Neuronal stem cell (in vitro differentiated cells): ENCODE measurements around the gene C4orf54.

Experiments used
- DNase-seq: peaks from one replicate; pipeline ENCODE4 v3.0.0-alpha.2; 2013; ENCODE audit warnings: low spot score
- H2AFZ ChIP-seq: one replicate; pipeline ENCODE4 v1.6.1; 2013; ENCODE audit warnings: mild to moderate bottlenecking, low read length, inconsistent platforms
- H2AK5ac ChIP-seq: 2 replicates; pipeline ENCODE4 v1.6.1; 2013; ENCODE audit warnings: low read depth, mild to moderate bottlenecking, inconsistent platforms, low read length, moderate library complexity, mixed read lengths
- H2BK120ac ChIP-seq: 2 replicates; pipeline ENCODE4 v1.6.1; 2013; ENCODE audit warnings: low read depth, mild to moderate bottlenecking, inconsistent platforms, low read length, moderate library complexity, mixed read lengths
- H2BK12ac ChIP-seq: one replicate; pipeline ENCODE4 v1.6.1; 2013; ENCODE audit warnings: low read length, inconsistent platforms
- H2BK15ac ChIP-seq: 2 replicates; pipeline ENCODE4 v1.6.1; 2013; ENCODE audit warnings: mild to moderate bottlenecking, low read length, inconsistent platforms, mixed read lengths
- H2BK5ac ChIP-seq: one replicate; pipeline ENCODE4 v1.6.1; 2013; ENCODE audit warnings: inconsistent platforms, mild to moderate bottlenecking, low read length, moderate library complexity
- H3K14ac ChIP-seq: one replicate; pipeline ENCODE4 v1.6.1; 2013; ENCODE audit warnings: low read length, inconsistent platforms
- H3K18ac ChIP-seq: 2 replicates; pipeline ENCODE4 v1.6.1; 2013; ENCODE audit warnings: low read length, inconsistent platforms
- H3K23ac ChIP-seq: 2 replicates; pipeline ENCODE4 v1.6.1; 2013; ENCODE audit warnings: low read depth, mild to moderate bottlenecking, mixed read lengths, low read length, inconsistent platforms; ENCODE audit not compliant: poor library complexity
- H3K27ac ChIP-seq: replicated peaks from 3 replicates; pipeline ENCODE4 v1.5.1; 2013; ENCODE audit warnings: low read length, inconsistent platforms
- H3K27me3 ChIP-seq, 3 experiments: 2 replicates each; pipeline ENCODE4 v1.6.1; 2013; ENCODE audit warnings: low read length in 3 of 3, mild to moderate bottlenecking in 2 of 3, inconsistent platforms in 1 of 3, low read depth in 1 of 3, mixed read lengths in 1 of 3, moderate library complexity in 1 of 3; ENCODE audit not compliant: control insufficient read depth in 3 of 3, insufficient read depth in 3 of 3
- H3K36me3 ChIP-seq, 2 donors: replicated peaks in 1 of 2; 2 replicates each; pipeline ENCODE4 v1.6.1; 2013; ENCODE audit warnings: low read length in 2 of 2; ENCODE audit not compliant: control insufficient read depth in 2 of 2, insufficient read depth in 2 of 2
- H3K4ac ChIP-seq: 2 replicates; pipeline ENCODE4 v1.6.1; 2013; ENCODE audit warnings: inconsistent platforms, mild to moderate bottlenecking, low read length, moderate library complexity
- H3K4me1 ChIP-seq, 2 donors: 1 replicate in 1 of 2; 2 replicates in 1 of 2; pipeline ENCODE4 v1.6.1; 2013; ENCODE audit warnings: low read length in 2 of 2, low read depth in 1 of 2; ENCODE audit not compliant: control insufficient read depth in 2 of 2, insufficient read depth in 1 of 2
- H3K4me2 ChIP-seq: one replicate; pipeline ENCODE4 v1.6.1; 2013; ENCODE audit warnings: mild to moderate bottlenecking, low read length, inconsistent platforms; ENCODE audit not compliant: insufficient read depth, poor library complexity, severe bottlenecking
- H3K4me3 ChIP-seq, 2 donors: 2 replicates each; pipeline ENCODE4 v1.5.1; 2013; ENCODE audit warnings: low read length in 2 of 2, mild to moderate bottlenecking in 2 of 2, inconsistent platforms in 1 of 2, moderate library complexity in 1 of 2
- H3K79me1 ChIP-seq: one replicate; pipeline ENCODE4 v1.6.1; 2013; ENCODE audit warnings: low read depth, mild to moderate bottlenecking, inconsistent platforms, low read length, moderate library complexity
- H3K9ac ChIP-seq: one replicate; pipeline ENCODE4 v1.6.1; 2013; ENCODE audit warnings: mild to moderate bottlenecking, low read depth, low read length, inconsistent platforms; ENCODE audit not compliant: poor library complexity
- H3K9me3 ChIP-seq, 2 donors: replicated peaks in 1 of 2; 2 replicates each; pipeline versions ENCODE3 to v1.6.1; 2013; ENCODE audit warnings: low read length in 2 of 2, mild to moderate bottlenecking in 2 of 2, inconsistent platforms in 1 of 2, low read depth in 1 of 2, mixed read lengths in 1 of 2, moderate library complexity in 1 of 2; ENCODE audit not compliant: control insufficient read depth in 2 of 2, insufficient read depth in 1 of 2
- H4K8ac ChIP-seq: one replicate; pipeline ENCODE4 v1.6.1; 2013; ENCODE audit warnings: low read depth, mild to moderate bottlenecking, inconsistent platforms, low read length, moderate library complexity
- H4K91ac ChIP-seq: one replicate; pipeline ENCODE4 v1.6.1; 2013; ENCODE audit warnings: low read length, low read depth, mild to moderate bottlenecking, inconsistent platforms; ENCODE audit not compliant: poor library complexity
- WGBS, 2 donors: extraction: QIAGEN DNeasy Blood & Tissue Kit; methylation state at CpG; one replicate each; pipeline ENCODE4 v1.1.7; 2013; ENCODE audit warnings: missing lambda C conversion rate in 2 of 2, mixed read lengths in 1 of 2; ENCODE audit not compliant: insufficient read length in 2 of 2, insufficient replicate concordance in 1 of 2; ENCODE audit errors: extremely low coverage in 2 of 2; 5-methylcytosine and 5-hydroxymethylcytosine counted together

The C4orf54 gene

GRCh38 chr4:99651016-99651769 lies 6.4 kb downstream of the C4orf54 start:
- H3K4me2 ChIP-seq = no peak overlapping the region
- no CpG with 5 or more reads among the region's 18 CpGs for WGBS, 2 donors
- no peaks in the 10 kb centered on the region for H3K79me1 ChIP-seq
- H3K9me3 ChIP-seq = no peaks in the 10 kb centered on the region
- H3K27ac ChIP-seq = no peak overlapping the region
- H3K36me3 ChIP-seq = no peaks in the 10 kb centered on the region
- H2AFZ ChIP-seq = no peak overlapping the region
- H2BK120ac ChIP-seq = no peak overlapping the region
- H4K8ac ChIP-seq = no peak overlapping the region
- no peak overlapping the region for H3K9ac ChIP-seq
- H3K4ac ChIP-seq = no peak overlapping the region
- H3K14ac ChIP-seq = no peak overlapping the region
- H3K23ac ChIP-seq = no peak overlapping the region
- H2BK15ac ChIP-seq = peak overlapping the region; percentile 55
- no peak overlapping the region for H2BK12ac ChIP-seq
- no peak overlapping the region for H3K4me3 ChIP-seq
- no peaks in the 10 kb centered on the region for H3K27me3 ChIP-seq
- peak overlapping the region; percentile 16 for H2BK5ac ChIP-seq
- no peak for DNase-seq
- H3K18ac ChIP-seq = no peak overlapping the region
- H4K91ac ChIP-seq = no peak overlapping the region
- H3K4me1 ChIP-seq = peaks cover 0 to 13% of the 10 kb centered on the region in 2 donors
- H2AK5ac ChIP-seq = no peak overlapping the region

GRCh38 chr4:99649778-99650177 lies 7.8 kb downstream of the C4orf54 start:
- Histone ChIP-seq H3K9ac (peak overlapping the region; percentile 3), H2BK120ac (no peak overlapping the region), H4K8ac (no peak overlapping the region), H3K18ac (peak overlapping the region; percentile 73), H3K36me3 (no peaks in the 10 kb centered on the region), H2AFZ (no peak overlapping the region), H2BK15ac (no peak overlapping the region), H3K14ac (no peak overlapping the region), H2BK12ac (no peak overlapping the region), H3K9me3 (no peaks in the 10 kb centered on the region), H3K4ac (no peak overlapping the region), H3K4me2 (no peak overlapping the region), H3K27ac (no peak overlapping the region), H3K4me1 (peaks cover 2 to 25% of the 10 kb centered on the region in 2 donors), H4K91ac (no peak overlapping the region), H3K4me3 (no peak overlapping the region), H3K79me1 (no peaks in the 10 kb centered on the region), H2BK5ac (peak overlapping the region; percentile 55), H2AK5ac (peak overlapping the region; percentile 53), H3K27me3 (no peaks in the 10 kb centered on the region), H3K23ac (no peak overlapping the region)
- no CpG with 5 or more reads among the region's 10 CpGs for WGBS, 2 donors
- DNase-seq = no peak

- H3K9me3 ChIP-seq = no peaks in the 10 kb centered on the region
- WGBS, 2 donors = no CpG with 5 or more reads among the region's 9 CpGs
- H4K8ac ChIP-seq = no peak overlapping the region
- H2BK15ac ChIP-seq = no peak overlapping the region
- H3K4me1 ChIP-seq = peaks cover 4 to 29% of the 10 kb centered on the region in 2 donors
- H3K36me3 ChIP-seq = no peaks in the 10 kb centered on the region
- H2AFZ ChIP-seq = peak overlapping the region; percentile 87
- no peak overlapping the region for H3K9ac ChIP-seq
- peak overlapping the region; percentile 53 for H2AK5ac ChIP-seq
- no peak overlapping the region for H3K4me2 ChIP-seq
- H3K14ac ChIP-seq = no peak overlapping the region
- H2BK5ac ChIP-seq = peak overlapping the region; percentile 55
- H4K91ac ChIP-seq = no peak overlapping the region
- no peak overlapping the region for H3K27ac ChIP-seq
- H3K18ac ChIP-seq = peak overlapping the region; percentile 81
- peak overlapping the region; percentile 22 for H2BK120ac ChIP-seq
- no peak overlapping the region for H2BK12ac ChIP-seq
- no peak overlapping the region for H3K4me3 ChIP-seq
- DNase-seq = no peak
- H3K27me3 ChIP-seq = no peaks in the 10 kb centered on the region
- H3K23ac ChIP-seq = no peak overlapping the region
- no peaks in the 10 kb centered on the region for H3K79me1 ChIP-seq
- no peak overlapping the region for H3K4ac ChIP-seq
Observed at GRCh38 chr4:99649208-99649607, 8.4 kb downstream of the C4orf54 start.

- H2BK5ac ChIP-seq = no peak overlapping the region
- WGBS, 2 donors = no CpG with 5 or more reads among the region's 1 CpG
- no peak overlapping the region for H2AK5ac ChIP-seq
- peaks cover 4 to 34% of the 10 kb centered on the region in 2 donors for H3K4me1 ChIP-seq
- no peak overlapping the region for H3K4me2 ChIP-seq
- no peaks in the 10 kb centered on the region for H3K79me1 ChIP-seq
- H3K14ac ChIP-seq = no peak overlapping the region
- H3K18ac ChIP-seq = no peak overlapping the region
- no peak overlapping the region for H2BK12ac ChIP-seq
- no peaks in the 10 kb centered on the region for H3K36me3 ChIP-seq
- H3K9me3 ChIP-seq = no peaks in the 10 kb centered on the region
- H3K27me3 ChIP-seq = no peaks in the 10 kb centered on the region
- H3K27ac ChIP-seq = no peak overlapping the region
- H4K8ac ChIP-seq = no peak overlapping the region
- H3K4ac ChIP-seq = no peak overlapping the region
- no peak overlapping the region for H4K91ac ChIP-seq
- H3K23ac ChIP-seq = no peak overlapping the region
- peak overlapping the region; percentile 87 for H2AFZ ChIP-seq
- no peak overlapping the region for H2BK15ac ChIP-seq
- H3K4me3 ChIP-seq = no peak overlapping the region
- no peak overlapping the region for H3K9ac ChIP-seq
- H2BK120ac ChIP-seq = no peak overlapping the region
- DNase-seq = no peak
Observed at GRCh38 chr4:99648321-99648720, 9.3 kb downstream of the C4orf54 start.
